Measurements from ENCODE around the gene CARD19.

DNA sequence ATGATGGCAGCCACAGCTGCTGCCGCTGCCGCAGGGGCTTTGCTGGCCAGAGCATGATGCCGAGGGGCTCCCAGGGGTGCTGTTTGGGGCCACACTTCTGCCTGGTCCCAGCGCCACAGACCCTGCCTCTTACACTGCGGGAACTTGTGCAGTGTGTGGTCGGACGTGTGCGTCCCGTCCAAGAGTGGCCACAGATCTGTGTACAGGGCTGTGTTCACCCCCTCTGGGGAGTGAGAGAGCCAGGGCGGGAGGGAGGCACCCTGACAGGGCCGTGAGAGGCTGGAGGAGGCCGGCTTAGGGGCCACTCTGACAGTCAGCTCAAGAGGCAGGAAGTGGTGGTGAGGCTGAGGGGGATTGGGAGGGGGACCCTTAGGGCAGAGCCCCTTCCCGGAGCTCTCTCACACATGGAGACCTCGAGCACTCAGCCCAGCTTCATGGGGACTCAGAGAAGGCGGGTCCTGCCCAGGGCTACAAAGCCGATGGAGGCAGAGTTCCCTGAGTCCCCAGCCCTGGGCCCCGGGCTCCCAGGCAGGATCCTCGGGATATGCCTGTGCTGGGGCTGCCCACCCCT lies 13.1 kb upstream of the CARD19 start:
- TF ChIP-seq YY1 (IDR thresholded peaks at IDR 0.05; ENCODE audit: extremely low read depth, insufficient replicate concordance, low read depth, low read length) (no peak), CTCF (IDR thresholded peaks at IDR 0.05 in 2 of 3, conservative IDR thresholded peaks at IDR 0.05 in 1 of 3; ENCODE audit: borderline replicate concordance in 1 of 3, insufficient read depth in 1 of 3, low read depth in 2 of 3, low read length in 2 of 3) (no peak), EZH2 (IDR thresholded peaks at IDR 0.05) (no peak), SP1 (IDR thresholded peaks at IDR 0.05; ENCODE audit: low read depth) (no peak), POLR2A (IDR thresholded peaks at IDR 0.05; ENCODE audit: borderline replicate concordance, extremely low read depth, insufficient read depth, insufficient read length) (no peak), ZFX (IDR thresholded peaks at IDR 0.05) (no peak), POLR2AphosphoS5 (IDR thresholded peaks at IDR 0.05; ENCODE audit: low read depth, low read length) (no peak), ZBTB33 (IDR thresholded peaks at IDR 0.05; ENCODE audit: extremely low read depth, insufficient replicate concordance, low read length) (no peak), RAD21 (IDR thresholded peaks at IDR 0.05; ENCODE audit: low read depth) (no peak), CEBPB (IDR thresholded peaks at IDR 0.05; ENCODE audit: low read depth) (no peak)
- TF ChIP-seq, protein P1, sequence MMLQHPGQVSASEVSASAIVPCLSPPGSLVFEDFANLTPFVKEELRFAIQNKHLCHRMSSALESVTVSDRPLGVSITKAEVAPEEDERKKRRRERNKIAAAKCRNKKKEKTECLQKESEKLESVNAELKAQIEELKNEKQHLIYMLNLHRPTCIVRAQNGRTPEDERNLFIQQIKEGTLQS (IDR thresholded peaks at IDR 0.05) = no peak
